ENCODE measurements around the gene SPOUT1.

DNA sequence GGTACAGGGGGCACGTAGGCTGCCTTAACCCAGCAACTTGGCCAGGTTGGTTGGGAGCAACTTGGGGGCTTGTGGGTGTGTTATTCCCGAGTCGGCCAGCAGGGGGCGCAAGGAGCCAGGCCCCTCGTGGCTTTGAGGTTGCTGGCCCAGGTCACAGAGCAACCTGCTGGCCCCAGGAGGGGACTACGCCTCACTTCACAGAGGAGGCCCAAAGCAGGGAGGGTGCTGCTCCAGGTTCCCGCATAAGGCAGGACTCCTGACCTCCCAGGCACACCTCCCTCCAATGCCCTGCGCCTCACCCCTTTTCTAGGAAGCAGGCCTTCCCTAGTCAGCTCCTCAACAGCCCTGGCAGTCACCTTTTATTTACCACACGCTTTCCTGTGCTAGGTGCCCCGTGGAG, 34.1 kb upstream of the SPOUT1 start:
- TF ChIP-seq, protein P1, sequence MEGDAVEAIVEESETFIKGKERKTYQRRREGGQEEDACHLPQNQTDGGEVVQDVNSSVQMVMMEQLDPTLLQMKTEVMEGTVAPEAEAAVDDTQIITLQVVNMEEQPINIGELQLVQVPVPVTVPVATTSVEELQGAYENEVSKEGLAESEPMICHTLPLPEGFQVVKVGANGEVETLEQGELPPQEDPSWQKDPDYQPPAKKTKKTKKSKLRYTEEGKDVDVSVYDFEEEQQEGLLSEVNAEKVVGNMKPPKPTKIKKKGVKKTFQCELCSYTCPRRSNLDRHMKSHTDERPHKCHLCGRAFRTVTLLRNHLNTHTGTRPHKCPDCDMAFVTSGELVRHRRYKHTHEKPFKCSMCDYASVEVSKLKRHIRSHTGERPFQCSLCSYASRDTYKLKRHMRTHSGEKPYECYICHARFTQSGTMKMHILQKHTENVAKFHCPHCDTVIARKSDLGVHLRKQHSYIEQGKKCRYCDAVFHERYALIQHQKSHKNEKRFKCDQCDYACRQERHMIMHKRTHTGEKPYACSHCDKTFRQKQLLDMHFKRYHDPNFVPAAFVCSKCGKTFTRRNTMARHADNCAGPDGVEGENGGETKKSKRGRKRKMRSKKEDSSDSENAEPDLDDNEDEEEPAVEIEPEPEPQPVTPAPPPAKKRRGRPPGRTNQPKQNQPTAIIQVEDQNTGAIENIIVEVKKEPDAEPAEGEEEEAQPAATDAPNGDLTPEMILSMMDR (IDR thresholded peaks at IDR 0.05): peak; percentile 85 to 100 (median 94)
- no peak for TF ChIP-seq POLR2AphosphoS5 (IDR thresholded peaks at IDR 0.05)
- no peak for TF ChIP-seq EP300 (IDR thresholded peaks at IDR 0.05)
- no peak for TF ChIP-seq POLR2A (IDR thresholded peaks at IDR 0.05)

Data from sigmoid colon (tissue), 4 donors.